Upper lobe of left lung (tissue), 4 donors: Measurements from ENCODE around the gene ZDHHC1.

Source experiments
- CTCF ChIP-seq, 6 experiments: fragments of 450-650 bp in 4 of 6; fragments of 200-600 bp in 2 of 6; sonication (generic) in 2 of 6; IDR thresholded peaks; one replicate each; pipeline ENCODE4 v1.5.1; 2016 to 2019; ENCODE audit warnings: antibody characterized with exemption in 6 of 6
- EP300 ChIP-seq, 4 donors: sonication (generic); formaldehyde crosslinking; IDR thresholded peaks; one replicate each; pipeline ENCODE4 v1.5.1; 2017; ENCODE audit warnings: antibody characterized with exemption in 4 of 4, control low read depth in 2 of 4
- POLR2A ChIP-seq, 4 donors: fragments of 450-650 bp; IDR thresholded peaks; one replicate each; pipeline ENCODE4 v1.5.1; 2016 to 2017; ENCODE audit warnings: antibody characterized with exemption in 4 of 4, mild to moderate bottlenecking in 2 of 4

- TF ChIP-seq CTCF (IDR thresholded peaks at IDR 0.05) (no peak), POLR2A (IDR thresholded peaks at IDR 0.05) (no peak), EP300 (IDR thresholded peaks at IDR 0.05) (no peak)
Observed at GRCh38 chr16:67419502-67419901, 3.2 kb upstream of the ZDHHC1 start.
